C4-2B (cell line): ENCODE data around the gene POFUT2.

Experiments used
- CTCF ChIP-seq: fragments of 450-650 bp; conservative IDR thresholded peaks from 2 replicates; pipeline ENCODE4 v1.5.1; 2017; ENCODE audit warnings: mild to moderate bottlenecking
- ZFX ChIP-seq: fragments of 450-650 bp; IDR thresholded peaks from 2 replicates; pipeline ENCODE4 v1.6.1; 2017

GRCh38 chr21:45282283-45283034 is 5.2 kb downstream of the POFUT2 start:
- TF ChIP-seq CTCF (no peak), ZFX (no peak)
